Stimulated activated CD8-positive, alpha-beta memory T cell treated with anti-CD3 and anti-CD28 coated beads, Interleukin-4, amount 100 ng/mL, for 4 hours (primary cell): ENCODE results near the gene SLC9A2.
A peak's percentile ranks its signal among the peaks of the same experiment; 100 is the strongest.

ENCODE experiments used
- DNase-seq, 2 donors: peaks; one replicate each; pipeline ENCODE4 v3.0.0-alpha.2; 2020; ENCODE audit warnings: low read depth in 2 of 2, low spot score in 1 of 2

Gene SLC9A2

DNA sequence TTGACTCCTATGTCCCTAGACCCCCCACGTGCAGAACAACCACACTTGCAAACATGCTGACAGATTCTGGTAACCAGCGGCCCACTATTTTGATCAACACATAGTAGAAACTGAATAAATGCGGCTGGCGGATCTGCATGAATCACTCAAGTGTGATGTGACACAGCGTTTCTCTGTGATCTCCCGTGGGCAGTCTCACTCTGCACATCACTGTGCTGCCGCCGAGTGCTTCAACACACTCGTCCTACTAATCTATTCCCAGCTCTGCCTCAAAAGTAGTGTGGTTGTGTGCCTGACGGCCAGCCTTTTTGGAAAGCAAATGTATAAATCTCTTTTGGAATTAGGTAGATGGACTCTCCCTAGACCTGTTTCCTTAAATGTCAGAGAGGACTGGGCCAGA, 105.2 kb downstream of the SLC9A2 start:
- no peak for DNase-seq

DNA sequence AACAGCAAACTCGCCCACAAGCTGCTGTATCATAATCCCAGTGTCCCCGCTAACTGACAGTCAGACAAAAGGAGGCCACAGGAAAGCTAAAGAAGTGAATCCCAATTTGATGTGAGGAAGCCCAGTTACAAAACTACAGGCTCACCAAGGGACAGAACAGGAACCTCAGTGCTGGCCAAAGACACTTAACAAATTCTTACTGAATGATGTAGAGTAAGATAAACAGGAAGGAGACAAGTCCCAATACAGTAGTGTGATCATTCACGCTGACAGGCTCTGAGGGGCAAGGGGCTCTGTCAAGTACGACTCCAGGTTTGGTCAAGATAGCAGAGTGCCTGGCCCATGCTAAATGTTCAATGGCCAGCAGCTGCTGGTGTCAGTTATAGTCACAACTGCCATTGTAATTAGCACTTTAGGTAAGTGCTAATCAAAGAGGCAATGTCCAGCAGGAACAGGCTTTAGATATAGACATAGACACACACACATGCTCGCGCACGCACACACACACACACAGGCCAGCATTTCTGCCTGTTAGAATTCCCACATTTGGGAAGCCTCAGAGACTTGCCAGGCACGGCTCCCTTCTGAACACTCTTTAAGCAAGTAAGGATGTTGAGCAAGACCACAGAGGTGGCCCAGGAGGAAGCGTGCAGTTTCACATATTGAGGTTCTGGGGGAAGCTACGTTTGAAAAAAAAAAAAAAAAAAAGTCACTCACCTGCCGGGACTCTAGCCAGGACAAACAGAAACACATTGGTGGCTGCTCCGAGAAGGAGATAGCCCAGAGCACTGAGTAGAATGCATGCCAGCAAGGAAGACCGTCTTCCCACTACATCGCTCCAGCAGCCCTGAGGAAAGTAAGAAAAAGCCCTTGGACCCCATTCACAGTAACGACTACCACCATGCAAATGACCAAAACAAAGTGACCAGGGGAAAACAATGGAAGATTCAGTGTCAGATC, 107.1 kb downstream of the SLC9A2 start:
- DNase-seq: no peak

DNA sequence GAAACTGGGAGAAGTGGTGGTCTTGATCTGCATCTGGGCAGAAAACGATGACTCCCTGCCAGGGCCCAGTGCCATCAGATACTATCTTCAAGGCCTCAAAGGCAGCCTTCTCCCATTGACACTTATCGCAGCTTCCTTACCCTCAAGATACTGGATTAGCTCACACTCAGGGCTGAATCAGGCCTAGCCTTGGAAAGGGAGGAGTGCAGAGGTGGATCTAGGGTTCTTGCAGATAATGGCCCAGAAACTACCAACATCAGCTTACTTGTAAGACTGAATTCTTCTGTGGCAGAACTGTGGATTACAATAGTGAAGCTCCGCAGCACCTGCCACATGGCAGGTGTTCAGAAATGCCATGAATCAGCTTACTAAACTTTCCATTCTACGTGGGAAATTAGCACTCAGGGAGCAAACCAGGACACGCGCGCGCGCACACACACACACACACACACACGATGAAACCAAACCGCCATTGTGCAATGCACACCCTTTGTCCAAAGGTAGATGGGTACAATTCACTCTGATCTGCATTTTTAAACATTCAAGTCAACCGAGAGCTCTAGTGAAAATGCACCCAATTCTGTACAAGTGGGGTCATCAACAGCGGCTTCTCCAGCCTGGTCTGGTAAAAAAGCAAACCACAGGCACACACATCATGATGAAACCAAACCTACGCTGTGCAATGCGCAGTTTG, 116.2 kb downstream of the SLC9A2 start:
- DNase-seq: no peak

DNA sequence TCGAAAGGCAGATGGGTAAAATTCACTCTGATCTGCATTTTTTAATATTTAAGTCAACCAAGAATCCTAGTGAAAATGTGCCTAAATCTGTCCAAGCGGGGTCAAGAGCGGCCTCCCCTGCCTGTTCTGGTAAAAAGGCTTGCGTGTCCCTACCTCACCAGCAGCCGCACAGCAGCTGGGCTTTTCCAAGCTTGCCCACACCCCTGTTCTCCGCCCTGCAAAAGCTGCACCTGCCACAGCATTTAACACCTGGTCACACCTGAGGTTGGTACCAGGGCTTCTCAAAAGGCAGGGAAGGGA, 116.7 kb downstream of the SLC9A2 start:
- DNase-seq: no peak

DNA sequence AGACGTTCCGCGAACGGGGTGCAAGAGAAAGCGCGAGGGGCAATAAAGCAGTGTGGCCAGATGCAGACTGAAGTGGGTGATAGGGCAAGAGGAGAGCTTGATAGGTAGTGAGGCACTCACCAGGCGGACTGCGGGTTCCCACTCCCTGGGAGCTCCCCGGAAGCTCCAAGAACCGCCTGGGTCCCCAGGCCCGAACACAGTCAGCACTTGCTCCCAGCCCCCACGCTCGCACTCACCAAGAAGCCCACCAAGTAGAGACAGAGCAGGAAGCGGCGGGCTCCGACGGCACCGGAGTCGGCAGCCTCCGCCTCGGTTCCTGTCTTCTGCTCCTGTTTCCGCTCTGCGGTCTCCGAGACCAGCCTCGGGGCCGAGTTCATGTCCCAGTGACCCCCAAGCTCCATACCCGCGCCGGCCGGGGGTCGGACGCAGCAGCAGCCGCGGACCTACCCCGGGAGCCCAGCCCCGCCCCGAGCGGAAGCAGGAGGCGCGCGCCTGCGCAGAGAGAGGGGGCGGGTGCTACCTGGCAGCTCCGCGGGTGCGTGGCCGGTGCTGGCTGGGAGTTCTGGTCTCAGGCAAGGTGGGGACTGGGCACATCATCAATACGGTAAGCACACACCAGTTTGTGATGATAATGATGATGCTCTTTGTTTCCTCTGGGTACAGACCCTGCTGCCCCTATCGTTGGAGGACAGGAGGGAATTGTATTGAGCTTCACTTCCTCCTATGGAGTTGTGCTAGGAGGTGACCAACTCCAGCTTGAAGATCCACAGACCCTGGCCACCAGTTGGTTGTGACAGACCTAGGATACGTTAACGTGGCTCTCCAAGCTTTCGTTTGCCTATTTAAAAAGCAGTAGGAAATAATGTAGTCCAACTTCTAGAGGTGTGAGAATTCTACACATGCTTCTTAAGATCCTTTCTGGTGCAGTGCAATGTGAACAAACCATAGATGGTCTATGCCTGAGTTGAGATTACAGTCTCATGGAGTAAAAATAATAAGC, 117.4 kb downstream of the SLC9A2 start:
- peak; percentile 63 to 69 for DNase-seq

DNA sequence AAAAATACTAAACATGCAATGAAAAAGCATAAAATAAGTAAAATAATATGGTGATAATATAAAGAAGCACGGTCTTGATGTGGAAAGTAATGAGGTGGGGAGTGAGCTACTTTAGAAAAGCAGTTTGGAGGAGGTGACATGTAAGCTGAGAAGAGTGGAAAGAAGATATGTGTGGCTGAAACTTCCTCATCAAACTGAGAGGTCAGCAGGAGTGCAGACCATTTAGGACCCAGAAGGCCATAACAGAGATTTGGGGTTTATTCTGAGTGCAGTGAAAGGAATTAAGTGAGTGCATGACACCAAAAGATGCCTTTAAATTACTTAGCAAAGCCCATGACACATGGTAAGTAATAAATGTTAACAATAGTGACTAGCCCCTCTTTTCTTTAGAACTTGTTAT, 118.1 kb downstream of the SLC9A2 start:
- DNase-seq: no peak

DNA sequence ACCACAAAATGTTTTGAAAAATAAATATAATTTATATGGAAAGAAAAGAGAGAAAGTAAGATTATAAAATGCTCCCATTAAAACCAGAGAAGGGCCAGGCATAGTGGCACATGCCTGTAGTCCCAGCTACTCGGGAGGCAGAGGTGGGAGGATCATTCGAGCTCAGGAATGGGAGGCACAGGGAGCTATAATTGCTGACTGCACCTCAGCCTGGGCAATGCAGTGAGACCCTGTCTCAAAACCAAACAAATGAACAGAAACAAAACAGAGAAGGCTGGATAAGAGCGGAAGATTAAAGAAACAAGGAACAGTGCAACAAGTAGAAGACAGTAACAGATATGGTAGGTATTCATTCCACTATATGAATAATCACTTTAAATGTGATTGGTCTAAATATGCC, 123.9 kb downstream of the SLC9A2 start:
- DNase-seq: no peak

DNA sequence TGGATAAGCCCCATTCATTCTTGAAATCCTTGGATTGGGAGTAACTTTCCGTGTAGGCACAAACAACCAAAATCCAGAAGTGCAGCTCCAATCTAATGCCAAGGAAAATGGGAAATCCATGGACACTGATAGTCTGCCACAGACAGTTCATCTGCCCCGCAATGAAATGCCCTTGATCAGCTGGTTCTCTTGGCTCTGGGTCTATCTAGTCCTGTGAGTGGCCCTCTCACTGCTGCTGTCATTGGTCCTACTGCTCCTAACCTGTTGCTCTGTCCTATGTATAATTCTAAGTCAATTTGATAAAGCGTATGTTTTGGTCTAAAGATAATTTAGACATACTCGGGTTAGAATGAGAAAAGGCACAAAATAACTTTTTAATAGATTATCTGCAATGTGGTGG, 128.8 kb downstream of the SLC9A2 start:
- DNase-seq: no peak

DNA sequence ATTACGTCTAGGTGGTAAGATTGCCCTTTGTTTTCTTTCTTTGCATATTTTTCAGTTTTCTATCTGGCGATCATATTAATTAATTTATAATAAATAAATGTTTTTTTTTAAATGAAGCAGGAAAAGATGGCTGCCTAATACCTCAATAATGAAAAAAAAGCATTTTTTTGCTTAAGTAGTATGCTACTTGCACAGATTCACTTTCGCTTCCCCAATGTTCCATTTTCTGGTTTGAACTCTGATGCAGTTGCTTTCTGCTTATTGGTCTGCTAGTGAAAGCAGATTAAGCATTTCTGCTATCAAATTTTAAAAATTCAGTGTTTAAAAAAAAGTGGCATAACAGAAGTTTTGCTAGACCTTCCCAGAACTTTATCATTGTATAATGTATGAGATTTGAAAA, 130.6 kb downstream of the SLC9A2 start:
- no peak for DNase-seq

DNA sequence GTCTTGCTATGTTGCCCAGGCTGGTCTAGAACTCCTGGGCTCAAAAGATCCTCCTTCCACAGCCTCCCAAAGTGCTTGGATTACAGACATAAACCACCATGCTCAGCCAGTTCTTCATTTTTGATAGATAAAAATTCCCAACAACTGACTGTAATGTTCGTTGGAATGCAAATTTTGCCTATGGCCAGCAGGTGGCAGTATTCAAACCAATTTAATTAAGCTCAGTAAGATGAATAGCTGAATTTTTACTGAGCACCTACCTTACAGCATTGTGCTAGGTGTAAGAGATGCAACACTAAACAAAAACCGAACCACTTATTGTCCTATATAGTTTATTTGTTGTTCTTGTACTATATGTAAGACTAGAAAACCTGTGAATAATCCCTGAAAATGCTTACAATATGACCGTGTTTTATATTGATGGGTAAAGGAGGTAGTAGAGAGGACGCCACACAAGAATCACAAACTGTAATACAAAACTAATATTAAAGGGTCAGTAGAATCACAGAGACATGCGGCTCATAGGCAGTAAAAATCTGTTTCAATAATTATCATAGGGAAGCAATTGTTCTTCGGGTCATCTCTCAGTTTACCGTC, 134.3 kb downstream of the SLC9A2 start:
- no peak for DNase-seq

DNA sequence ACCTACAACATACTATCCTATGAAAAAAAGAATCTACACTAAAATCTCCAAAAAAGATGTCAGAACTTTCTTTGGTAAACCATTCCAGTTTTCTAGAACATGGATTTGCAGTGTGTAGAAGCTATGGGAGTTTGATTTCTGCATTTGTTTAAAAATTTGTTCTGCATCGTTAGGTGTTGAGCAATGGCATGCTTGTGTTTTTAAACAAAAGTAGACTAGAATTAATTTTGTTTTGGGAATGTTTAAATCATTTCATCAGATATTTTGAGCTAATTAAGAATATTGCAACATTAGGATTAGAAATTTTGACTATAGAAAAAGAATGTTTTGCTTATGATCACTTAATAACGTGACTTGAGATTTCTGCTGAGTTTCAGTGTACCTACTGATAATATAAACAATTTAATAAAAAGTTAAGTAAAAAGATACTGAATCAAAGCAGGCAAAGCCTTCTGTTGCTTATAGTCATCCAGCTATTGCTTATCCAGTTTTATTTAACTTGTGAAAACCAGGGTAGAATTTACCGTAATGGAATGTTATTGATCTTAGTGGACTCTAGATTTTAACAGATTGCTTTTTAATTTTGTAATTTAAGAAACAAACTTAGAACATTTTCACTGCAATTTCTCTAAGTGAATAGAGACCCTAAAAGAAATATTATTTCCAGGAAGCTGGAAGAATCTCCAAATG, 135.2 kb downstream of the SLC9A2 start:
- DNase-seq: no peak

DNA sequence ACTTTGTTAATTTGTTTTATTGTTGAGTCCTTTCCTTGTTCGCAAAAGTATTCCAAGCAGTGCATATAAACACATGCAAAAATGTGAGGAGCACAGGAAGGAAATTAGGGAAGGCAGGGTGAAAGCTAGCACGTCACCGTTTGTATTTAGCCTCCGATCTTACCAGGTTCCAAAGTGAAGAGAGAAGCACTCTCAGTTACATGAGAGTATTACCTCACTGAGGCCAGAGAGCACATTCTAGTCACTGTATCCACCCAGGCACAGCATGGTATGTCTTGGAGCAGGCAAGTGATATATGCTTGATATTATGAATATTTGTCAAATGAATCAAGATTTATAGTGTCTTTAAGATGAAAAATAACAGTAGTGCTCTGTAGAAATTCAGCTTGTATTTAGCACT, 135.9 kb downstream of the SLC9A2 start:
- DNase-seq: no peak

DNA sequence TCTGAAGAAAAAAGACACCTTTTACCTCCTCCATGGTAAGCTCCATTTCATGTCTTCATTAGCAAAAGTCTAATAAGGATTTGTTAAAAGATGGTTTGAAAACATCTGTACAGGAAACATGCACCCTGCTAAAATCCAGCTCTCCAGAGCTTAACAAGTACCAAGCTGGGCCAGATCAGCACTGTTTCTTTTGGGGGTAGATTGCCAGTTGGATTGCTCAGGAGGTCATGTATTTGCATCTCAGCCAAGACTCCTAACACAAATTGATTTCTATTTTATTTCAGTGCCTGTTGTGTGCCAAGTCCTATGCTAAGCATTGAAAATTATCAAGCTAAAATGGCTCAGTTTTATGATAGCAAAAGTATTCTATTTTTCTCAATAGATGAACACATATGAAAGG, 139.1 kb downstream of the SLC9A2 start:
- DNase-seq: no peak
